ENCODE results near the gene HPGDS.
"Not testable (repeated sequence)": the region's sequence is repeated elsewhere in the genome, so short reads cannot be mapped to it uniquely, and the experiment has no call there.

DNA sequence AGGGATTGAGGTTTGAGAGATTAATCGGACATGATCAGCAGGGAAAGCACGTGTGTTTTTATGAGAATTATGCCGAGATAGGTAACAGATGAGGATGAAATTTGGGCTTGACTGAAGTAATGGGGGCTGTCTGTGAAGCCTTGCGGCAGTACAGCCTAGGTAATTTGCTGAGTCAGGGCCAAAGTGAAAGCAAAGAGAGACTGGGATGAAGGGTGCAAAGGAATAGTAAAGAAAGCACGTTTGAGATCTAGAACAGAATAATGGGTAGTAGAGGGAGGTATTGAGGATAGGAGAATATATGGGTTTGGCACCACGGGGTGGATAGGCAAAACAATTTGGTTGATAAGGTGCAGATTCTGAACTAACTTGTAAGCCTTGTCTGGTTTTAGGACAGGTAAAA is 47.2 kb downstream of the HPGDS start:
- TF ChIP-seq, protein P1, sequence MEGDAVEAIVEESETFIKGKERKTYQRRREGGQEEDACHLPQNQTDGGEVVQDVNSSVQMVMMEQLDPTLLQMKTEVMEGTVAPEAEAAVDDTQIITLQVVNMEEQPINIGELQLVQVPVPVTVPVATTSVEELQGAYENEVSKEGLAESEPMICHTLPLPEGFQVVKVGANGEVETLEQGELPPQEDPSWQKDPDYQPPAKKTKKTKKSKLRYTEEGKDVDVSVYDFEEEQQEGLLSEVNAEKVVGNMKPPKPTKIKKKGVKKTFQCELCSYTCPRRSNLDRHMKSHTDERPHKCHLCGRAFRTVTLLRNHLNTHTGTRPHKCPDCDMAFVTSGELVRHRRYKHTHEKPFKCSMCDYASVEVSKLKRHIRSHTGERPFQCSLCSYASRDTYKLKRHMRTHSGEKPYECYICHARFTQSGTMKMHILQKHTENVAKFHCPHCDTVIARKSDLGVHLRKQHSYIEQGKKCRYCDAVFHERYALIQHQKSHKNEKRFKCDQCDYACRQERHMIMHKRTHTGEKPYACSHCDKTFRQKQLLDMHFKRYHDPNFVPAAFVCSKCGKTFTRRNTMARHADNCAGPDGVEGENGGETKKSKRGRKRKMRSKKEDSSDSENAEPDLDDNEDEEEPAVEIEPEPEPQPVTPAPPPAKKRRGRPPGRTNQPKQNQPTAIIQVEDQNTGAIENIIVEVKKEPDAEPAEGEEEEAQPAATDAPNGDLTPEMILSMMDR (IDR thresholded peaks at IDR 0.05), result not testable (repeated sequence)
- TF ChIP-seq POLR2A (IDR thresholded peaks at IDR 0.05; ENCODE audit: low read depth), result not testable (repeated sequence)
